CD4-positive, alpha-beta T cell (primary cell): Measurements from ENCODE around the gene SLC26A4. TPM values are rescaled to one million over a fixed set of nuclear protein-coding genes. Genes with fewer than 3 reads are reported as not detected.

Experiments used
- ATAC-seq: fragments of 200-7000 bp; cut with Tn5 transposase; one replicate; pipeline ENCODE4 v1.10.0; 2022; ENCODE audit warnings: mild to moderate bottlenecking; ENCODE audit not compliant: poor library complexity
- CTCF ChIA-PET: fragments of 350-600 bp; sonication (Branson Sonifier 250); formaldehyde crosslinking; loops from one replicate; lab custom pipeline; 2021; ENCODE audit warnings: antibody characterized with exemption, inconsistent platforms; lab: Charles Lee
- POLR2A ChIA-PET: fragments of 350-600 bp; sonication (Branson Sonifier 250); formaldehyde crosslinking; loops from one replicate; lab custom pipeline; 2021; ENCODE audit warnings: antibody characterized with exemption, inconsistent platforms; lab: Charles Lee
- DNase-seq, 14 experiments: peaks; one replicate each; pipeline ENCODE4 v3.0.0-alpha.2; 2013 to 2020; ENCODE audit warnings: mixed read lengths in 2 of 14
- H3K27ac ChIP-seq, 2 donors: one replicate each; pipeline versions ENCODE4 v1.5.1 to v1.7.0; 2013; ENCODE audit warnings: low read length in 2 of 2, low read depth in 1 of 2, mild to moderate bottlenecking in 1 of 2
- H3K27me3 ChIP-seq, 2 experiments: 1 replicate in 1 of 2; 2 replicates in 1 of 2; pipeline versions ENCODE4 v1.6.1 to v1.7.0; 2013; ENCODE audit warnings: low read length in 2 of 2, control low read depth in 1 of 2, mild to moderate bottlenecking in 1 of 2, moderate library complexity in 1 of 2; ENCODE audit not compliant: insufficient read depth in 2 of 2, control insufficient read depth in 1 of 2
- H3K36me3 ChIP-seq: one replicate; pipeline ENCODE4 v1.6.1; 2013; ENCODE audit warnings: low read length, control low read depth; ENCODE audit not compliant: insufficient read depth
- H3K4me1 ChIP-seq: one replicate; pipeline ENCODE4 v1.6.1; 2013; ENCODE audit warnings: low read length, control low read depth; ENCODE audit not compliant: insufficient read depth
- H3K4me3 ChIP-seq: one replicate; pipeline ENCODE4 v1.5.1; 2013; ENCODE audit warnings: mild to moderate bottlenecking, low read length, moderate library complexity
- H3K9me3 ChIP-seq, 2 experiments: 1 replicate in 1 of 2; 2 replicates in 1 of 2; pipeline versions ENCODE4 v1.6.1 to v1.7.0; 2013; ENCODE audit warnings: low read length in 2 of 2, mild to moderate bottlenecking in 2 of 2, control low read depth in 1 of 2, moderate library complexity in 1 of 2; ENCODE audit not compliant: control insufficient read depth in 1 of 2, insufficient read depth in 1 of 2
- H3K27ac Mint-ChIP-seq: one replicate; pipeline ENCODE4 v1.8.0; 2020; ENCODE audit warnings: mixed read lengths
- H3K27me3 Mint-ChIP-seq: one replicate; pipeline ENCODE4 v1.8.0; 2021; ENCODE audit warnings: mixed read lengths
- H3K36me3 Mint-ChIP-seq: one replicate; pipeline ENCODE4 v1.8.0; 2021; ENCODE audit warnings: low read depth, mixed read lengths
- H3K4me1 Mint-ChIP-seq: one replicate; pipeline ENCODE4 v1.8.0; 2021; ENCODE audit warnings: low read depth, mixed read lengths
- H3K4me3 Mint-ChIP-seq: one replicate; pipeline ENCODE4 v1.8.0; 2020; ENCODE audit warnings: mild to moderate bottlenecking, mixed read lengths
- H3K9me3 Mint-ChIP-seq: one replicate; pipeline ENCODE4 v1.8.0; 2020; ENCODE audit warnings: mixed read lengths
- intact Hi-C, 2 experiments: fragments of 100-400 bp; cut with DNase I in 1 of 2; cut with micrococcal nuclease in 1 of 2; formaldehyde crosslinking; loops; one replicate each; pipeline versions ENCODE4 v1.15.1 to v1.9.0; 2023 to 2025; cut with DNase I, micrococcal nuclease
- polyA plus RNA-seq, 2 donors: library from polyadenylated mRNA; unstranded; fragments of 120-200 nt; gene quantifications; one replicate each; pipeline ENCODE4 v1.2.1, GENCODE V29; 2013
- total RNA-seq, 174 experiments: library from RNA in 2 of 174; stranded (reverse) in 2 of 174; gene quantifications; one replicate each; pipeline ENCODE4 v1.2.3 and lab custom pipeline; 2021 to 2026
- TF ChIP-seq, protein P1 (sequence below): fragments of 200-600 bp; IDR thresholded peaks from one replicate; pipeline ENCODE4 v1.8.0; 2022; ENCODE audit warnings: antibody characterized with exemption, mild to moderate bottlenecking

The SLC26A4 gene
- not detected for total RNA-seq
- polyA plus RNA-seq (2013, experiment 1 of 2): 0.08 TPM
- polyA plus RNA-seq (2013, experiment 2 of 2): 0.18 TPM
- 0 to 8.9 (median 0.31) reads per million in 172 experiments for total RNA-seq (lab: John Stamatoyannopoulos, UW)

DNA sequence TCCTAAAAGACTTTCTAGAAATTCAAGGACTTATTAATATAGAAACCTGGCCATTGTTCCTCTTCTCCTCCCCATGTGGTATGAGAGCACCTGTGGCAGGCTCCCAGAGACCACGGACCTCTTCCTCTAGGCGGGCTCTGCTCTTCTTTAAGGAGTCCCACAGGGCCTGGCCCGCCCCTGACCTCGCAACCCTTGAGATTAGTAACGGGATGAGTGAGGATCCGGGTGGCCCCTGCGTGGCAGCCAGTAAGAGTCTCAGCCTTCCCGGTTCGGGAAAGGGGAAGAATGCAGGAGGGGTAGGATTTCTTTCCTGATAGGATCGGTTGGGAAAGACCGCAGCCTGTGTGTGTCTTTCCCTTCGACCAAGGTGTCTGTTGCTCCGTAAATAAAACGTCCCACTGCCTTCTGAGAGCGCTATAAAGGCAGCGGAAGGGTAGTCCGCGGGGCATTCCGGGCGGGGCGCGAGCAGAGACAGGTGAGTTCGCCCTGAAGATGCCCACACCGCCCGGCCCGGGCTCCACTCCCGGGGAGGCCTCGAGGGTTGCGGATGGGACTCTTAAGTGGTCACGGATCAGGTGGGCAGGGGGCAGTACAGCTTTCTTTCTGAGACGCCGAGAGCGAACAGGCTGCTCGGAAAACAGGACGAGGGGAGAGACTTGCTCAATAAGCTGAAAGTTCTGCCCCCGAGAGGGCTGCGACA lies at the start of gene SLC26A4:
Gene SLC26A4 (plus strand): TSS at position 448 of the 700 bp plus-strand sequence. CDS start 814 bp downstream, outside the sequence.
- H3K9me3 Mint-ChIP-seq: no peaks in the 10 kb centered on the region
- DNase-seq: peak in 2 of 14 experiments; percentile 8 to 15
- TF ChIP-seq, protein P1, sequence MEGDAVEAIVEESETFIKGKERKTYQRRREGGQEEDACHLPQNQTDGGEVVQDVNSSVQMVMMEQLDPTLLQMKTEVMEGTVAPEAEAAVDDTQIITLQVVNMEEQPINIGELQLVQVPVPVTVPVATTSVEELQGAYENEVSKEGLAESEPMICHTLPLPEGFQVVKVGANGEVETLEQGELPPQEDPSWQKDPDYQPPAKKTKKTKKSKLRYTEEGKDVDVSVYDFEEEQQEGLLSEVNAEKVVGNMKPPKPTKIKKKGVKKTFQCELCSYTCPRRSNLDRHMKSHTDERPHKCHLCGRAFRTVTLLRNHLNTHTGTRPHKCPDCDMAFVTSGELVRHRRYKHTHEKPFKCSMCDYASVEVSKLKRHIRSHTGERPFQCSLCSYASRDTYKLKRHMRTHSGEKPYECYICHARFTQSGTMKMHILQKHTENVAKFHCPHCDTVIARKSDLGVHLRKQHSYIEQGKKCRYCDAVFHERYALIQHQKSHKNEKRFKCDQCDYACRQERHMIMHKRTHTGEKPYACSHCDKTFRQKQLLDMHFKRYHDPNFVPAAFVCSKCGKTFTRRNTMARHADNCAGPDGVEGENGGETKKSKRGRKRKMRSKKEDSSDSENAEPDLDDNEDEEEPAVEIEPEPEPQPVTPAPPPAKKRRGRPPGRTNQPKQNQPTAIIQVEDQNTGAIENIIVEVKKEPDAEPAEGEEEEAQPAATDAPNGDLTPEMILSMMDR: no peak
- Histone ChIP-seq H3K4me3 (peak within 1 kb of the TSS; percentile 52), H3K27ac (no peak within 1 kb of the TSS), H3K4me1 (peaks cover 27% of the 10 kb centered on the region), H3K27me3 (peaks cover 37 to 41% of the 10 kb centered on the region in 2 experiments), H3K36me3 (no peaks in the 10 kb centered on the region), H3K9me3 (peaks cover 0 to 10% of the 10 kb centered on the region in 2 experiments)
- intact Hi-C loops: no loop called here
- no peak for ATAC-seq
- H3K27me3 Mint-ChIP-seq: peaks cover 81% of the 10 kb centered on the region
- CTCF ChIA-PET: no interaction called here
- peak within 1 kb of the TSS; percentile 89 for H3K4me3 Mint-ChIP-seq
- peaks cover 25% of the 10 kb centered on the region for H3K4me1 Mint-ChIP-seq
- no peak within 1 kb of the TSS for H3K27ac Mint-ChIP-seq
- POLR2A ChIA-PET: no interaction called here
- H3K36me3 Mint-ChIP-seq: no peaks in the 10 kb centered on the region

DNA sequence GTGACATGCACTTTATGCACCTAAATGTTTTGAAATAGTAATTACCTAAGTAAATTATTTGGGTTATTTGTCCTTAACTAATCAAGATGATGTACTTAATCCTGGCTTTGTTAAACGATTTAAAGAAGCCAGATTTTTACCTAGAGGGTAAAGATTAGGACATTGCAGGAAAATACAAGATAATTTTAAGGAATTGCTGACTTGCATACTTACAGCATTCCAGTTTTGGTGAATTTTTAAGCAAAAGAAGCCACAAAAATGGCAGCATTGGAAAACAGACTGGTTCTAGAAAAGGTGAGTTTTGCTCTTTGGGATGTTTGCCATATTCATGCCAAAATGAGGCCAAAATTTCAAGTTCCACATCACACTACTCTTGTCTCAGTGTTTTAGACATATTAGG lies 47.2 kb upstream of the SLC26A4 start:
- no peaks in the 10 kb centered on the region for H3K9me3 ChIP-seq
- no peak overlapping the region for H3K27ac Mint-ChIP-seq
- TF ChIP-seq, protein P1: no peak
- POLR2A ChIA-PET: no interaction called here
- H3K27me3 ChIP-seq: no peaks in the 10 kb centered on the region
- no peak overlapping the region for H3K4me3 Mint-ChIP-seq
- CTCF ChIA-PET: no interaction called here
- no peaks in the 10 kb centered on the region for H3K4me1 ChIP-seq
- H3K9me3 Mint-ChIP-seq: no peaks in the 10 kb centered on the region
- H3K4me1 Mint-ChIP-seq: no peaks in the 10 kb centered on the region
- no peak overlapping the region for H3K27ac ChIP-seq
- no peak for DNase-seq
- no peak overlapping the region for H3K4me3 ChIP-seq
- H3K27me3 Mint-ChIP-seq: no peaks in the 10 kb centered on the region
- peaks cover 47% of the 10 kb centered on the region for H3K36me3 Mint-ChIP-seq
- peaks cover 21% of the 10 kb centered on the region for H3K36me3 ChIP-seq
- intact Hi-C loops: no loop called here
- ATAC-seq: no peak

DNA sequence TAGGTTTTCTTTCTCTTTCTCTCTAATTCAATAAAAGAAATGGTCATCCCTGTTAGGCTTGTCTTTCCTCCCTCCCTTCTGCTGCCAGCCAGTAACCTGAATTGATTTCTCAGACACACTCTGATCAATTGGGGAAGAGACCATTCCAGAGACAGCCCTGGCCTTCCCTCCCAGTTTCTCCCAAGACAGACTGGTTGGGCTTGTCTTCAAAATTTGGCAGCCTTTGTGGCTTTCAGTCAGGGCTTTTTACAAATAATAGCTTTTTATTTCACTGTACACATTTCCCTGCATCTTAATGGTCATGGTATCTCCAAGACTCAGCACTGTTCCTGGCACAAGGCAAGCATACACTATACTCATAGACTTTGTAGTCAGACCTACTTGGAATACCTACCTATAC lies 46.7 kb upstream of the SLC26A4 start:
- Mint-ChIP-seq H3K9me3 (no peaks in the 10 kb centered on the region), H3K27me3 (no peaks in the 10 kb centered on the region), H3K36me3 (peaks cover 47% of the 10 kb centered on the region), H3K4me1 (no peaks in the 10 kb centered on the region), H3K4me3 (no peak overlapping the region), H3K27ac (no peak overlapping the region)
- no peak overlapping the region for H3K4me3 ChIP-seq
- POLR2A ChIA-PET: no interaction called here
- CTCF ChIA-PET: no interaction called here
- H3K27ac ChIP-seq: no peak overlapping the region
- intact Hi-C loops: no loop called here
- H3K9me3 ChIP-seq: no peaks in the 10 kb centered on the region
- H3K4me1 ChIP-seq: no peaks in the 10 kb centered on the region
- peaks cover 19% of the 10 kb centered on the region for H3K36me3 ChIP-seq
- H3K27me3 ChIP-seq: no peaks in the 10 kb centered on the region
- TF ChIP-seq, protein P1: no peak
- no peak for DNase-seq
- ATAC-seq: no peak
